Epidermal melanocyte (primary cell): ENCODE data around the gene CDH16.

Experiments used
- DNase-seq: peaks from one replicate; pipeline ENCODE4 v3.0.0; 2011; ENCODE audit warnings: low spot score; ENCODE audit not compliant: insufficient read length

CDH16 gene

DNA sequence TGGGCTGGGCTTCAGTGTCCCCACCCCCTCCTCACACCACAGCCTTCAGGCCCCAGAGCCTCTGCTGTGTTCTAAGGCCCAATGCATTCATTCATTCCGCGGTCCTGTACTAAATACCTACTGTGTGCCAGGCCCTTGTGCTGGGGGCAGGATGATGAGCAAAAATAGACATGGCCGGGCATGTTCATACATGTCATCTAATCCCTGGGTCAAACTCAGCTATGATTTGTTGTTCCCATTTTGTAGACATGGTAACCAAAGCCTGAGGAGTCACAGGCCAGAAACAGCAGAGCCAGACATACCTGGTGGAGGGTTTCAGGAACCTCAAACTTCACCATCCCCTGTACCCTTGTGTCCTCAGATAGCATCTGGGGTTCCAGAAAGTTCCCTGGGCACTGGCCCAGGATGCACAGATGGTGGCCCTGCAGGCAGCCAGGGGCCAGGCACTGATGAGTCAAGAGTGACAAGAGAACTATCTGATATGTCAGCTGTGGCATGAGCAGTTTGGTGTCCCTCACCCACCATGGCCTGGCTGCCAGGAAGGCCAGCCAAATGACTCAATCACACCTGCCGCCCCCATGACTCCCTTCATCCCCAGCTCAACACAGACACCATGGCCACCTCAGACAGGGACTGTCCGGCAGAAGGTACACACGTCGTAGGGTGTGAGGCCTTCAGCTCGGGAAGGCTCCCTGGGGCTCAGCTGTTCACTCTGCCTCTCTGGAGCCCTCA, 9.4 kb upstream of the CDH16 start:
- no peak for DNase-seq

DNA sequence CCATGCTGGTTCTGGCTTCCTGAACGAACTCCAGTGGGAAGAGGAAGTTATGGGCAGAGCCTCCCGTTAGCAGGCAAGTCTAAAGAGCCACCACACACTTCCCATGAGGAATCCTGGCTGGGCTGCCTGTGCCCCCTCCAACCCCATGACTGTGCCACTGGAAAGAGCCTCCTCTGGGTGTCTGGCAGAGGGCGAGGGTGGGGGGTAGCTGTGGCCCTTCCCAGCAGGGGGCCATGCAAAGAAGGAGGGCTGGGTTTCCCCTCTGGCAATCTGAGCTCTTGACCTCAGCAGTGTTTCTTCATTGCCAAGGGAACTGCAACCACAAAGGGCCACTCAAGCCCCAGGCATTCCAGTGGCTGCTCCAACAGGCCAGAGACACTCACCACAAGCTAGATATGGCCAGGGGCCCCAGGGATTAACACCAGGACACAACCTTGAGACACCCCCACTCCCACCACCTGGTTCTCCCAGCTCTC, 8.3 kb upstream of the CDH16 start:
- peak; percentile 58 for DNase-seq

- no peak for DNase-seq
Measured at GRCh38 chr16:66926171-66926947, 7.7 kb upstream of the CDH16 start.

DNA sequence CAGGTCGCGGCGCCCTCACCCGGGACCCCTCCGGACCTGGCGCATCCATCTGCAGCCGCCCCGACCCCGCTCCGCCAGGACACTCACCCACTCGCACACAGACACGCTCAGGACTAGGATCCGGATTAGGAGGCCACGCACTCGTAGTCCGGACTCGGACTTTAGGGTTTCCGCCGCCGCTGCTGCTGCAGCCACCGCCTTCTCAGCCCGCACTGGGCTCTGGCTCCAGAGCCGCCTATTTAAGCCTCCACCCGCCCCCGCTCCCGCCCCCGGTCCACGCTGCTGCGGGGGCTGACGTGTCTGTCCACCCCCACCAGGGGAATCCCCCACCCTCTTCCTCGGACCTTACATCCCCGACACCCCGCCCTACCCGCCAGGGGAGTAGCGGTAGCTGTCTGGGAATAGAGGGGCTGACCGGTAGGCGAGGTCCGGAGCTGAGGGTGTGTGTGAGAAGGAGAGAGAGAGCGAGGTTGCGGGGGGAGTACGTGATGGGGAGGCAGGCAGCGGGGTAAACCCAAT, 6.7 kb upstream of the CDH16 start, which contains the start of gene RRAD:
Gene RRAD (minus strand): TSS at position 214 of the 519 bp plus-strand sequence. CDS start 356 bp downstream, outside the sequence.
- DNase-seq, result no peak

DNA sequence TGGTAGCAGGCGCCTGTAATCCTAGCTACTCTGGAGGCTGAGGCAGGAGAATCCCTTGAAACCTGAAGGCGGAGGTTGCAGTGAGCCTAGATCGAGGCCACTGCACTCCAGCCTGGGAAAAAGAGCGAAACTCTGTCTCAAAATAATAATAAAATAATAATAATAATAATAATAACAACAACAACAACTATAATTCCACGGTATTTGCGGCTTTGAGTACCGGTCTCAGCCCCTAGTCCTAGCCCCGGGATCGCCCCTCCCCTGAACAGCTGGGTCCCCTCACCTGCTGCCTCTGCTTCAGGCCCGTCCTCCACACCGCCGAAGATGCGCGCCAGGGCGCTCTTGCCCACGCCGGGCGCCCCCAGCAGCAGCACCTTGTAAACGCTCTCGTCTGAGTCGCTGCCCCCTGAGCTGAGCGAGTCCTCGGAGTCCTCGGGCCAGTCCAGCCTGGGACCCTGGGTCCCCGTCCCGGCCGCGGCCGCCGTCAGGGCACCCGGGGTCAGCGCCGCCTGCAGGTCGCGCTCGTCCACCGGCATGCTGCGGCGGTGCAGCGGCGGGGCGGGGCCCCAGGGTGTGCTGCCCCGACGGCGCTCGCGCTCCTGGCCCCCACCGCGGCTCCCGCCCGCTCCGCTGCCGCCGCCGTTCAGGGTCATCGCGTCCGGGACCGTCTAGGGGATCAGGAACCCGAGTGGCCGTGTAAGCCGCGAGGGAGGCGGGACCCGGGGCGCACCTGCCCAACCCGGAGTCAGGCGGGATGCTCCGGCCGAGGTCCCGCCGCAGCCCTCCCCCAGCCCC, 6.0 kb upstream of the CDH16 start:
- DNase-seq, result no peak

DNA sequence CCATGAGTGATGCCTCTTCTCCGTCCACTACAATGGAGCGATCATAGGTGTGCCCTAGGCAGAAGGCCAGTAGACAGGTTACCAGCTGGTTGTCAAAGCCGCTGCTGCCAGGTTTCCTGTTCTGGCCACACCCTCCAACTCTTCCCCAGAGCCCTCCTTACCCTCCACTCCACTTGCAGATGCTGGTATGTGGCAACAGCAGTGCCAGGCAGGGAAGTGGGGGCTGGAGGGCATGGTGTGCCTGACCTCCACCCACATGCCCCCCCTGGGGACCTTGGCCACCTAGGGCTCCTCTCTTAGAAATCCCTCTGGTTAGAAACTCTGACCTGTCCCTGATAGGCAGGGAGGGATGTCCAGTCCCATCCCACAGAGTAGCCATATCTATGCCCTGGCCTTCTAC, 5.2 kb upstream of the CDH16 start:
- DNase-seq, result no peak

GRCh38 chr16:66923247-66923731, 4.6 kb upstream of the CDH16 start:
- no peak for DNase-seq

DNA sequence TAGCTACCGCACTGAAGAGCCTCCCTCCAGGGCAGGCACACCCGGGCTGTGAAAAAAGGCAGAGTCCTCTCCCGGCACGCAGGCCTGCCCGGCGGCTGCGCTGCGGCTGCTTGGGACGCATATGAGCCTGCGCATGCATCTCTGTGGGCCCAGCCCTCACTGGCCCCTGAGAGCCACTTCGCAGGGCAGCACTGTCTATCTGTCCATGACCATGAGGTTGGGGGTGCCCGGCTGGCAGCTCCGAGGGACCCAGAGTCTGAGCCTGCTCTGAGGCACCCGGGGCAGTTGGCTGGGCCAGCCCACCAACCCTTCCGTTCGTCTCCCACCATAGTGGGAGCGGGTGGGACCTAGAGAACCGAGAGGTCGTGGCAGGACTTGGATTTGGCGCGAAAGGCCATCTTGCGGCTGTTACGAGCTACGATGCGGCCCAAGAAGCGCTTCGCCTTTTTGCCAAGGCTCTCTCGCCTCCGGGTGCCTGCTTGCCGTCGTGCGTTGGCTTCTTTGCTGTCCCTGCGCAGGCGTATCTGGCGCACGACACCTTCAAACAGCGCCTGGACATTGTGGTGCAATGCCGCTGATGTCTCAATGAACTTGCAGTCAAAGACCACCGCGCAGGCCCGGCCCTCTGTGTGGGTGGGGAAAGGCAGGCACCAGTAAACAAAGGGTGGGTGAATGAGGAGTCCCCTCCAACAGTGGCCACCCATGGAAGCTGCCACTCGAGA, 3.2 kb upstream of the CDH16 start:
- DNase-seq, result no peak

DNA sequence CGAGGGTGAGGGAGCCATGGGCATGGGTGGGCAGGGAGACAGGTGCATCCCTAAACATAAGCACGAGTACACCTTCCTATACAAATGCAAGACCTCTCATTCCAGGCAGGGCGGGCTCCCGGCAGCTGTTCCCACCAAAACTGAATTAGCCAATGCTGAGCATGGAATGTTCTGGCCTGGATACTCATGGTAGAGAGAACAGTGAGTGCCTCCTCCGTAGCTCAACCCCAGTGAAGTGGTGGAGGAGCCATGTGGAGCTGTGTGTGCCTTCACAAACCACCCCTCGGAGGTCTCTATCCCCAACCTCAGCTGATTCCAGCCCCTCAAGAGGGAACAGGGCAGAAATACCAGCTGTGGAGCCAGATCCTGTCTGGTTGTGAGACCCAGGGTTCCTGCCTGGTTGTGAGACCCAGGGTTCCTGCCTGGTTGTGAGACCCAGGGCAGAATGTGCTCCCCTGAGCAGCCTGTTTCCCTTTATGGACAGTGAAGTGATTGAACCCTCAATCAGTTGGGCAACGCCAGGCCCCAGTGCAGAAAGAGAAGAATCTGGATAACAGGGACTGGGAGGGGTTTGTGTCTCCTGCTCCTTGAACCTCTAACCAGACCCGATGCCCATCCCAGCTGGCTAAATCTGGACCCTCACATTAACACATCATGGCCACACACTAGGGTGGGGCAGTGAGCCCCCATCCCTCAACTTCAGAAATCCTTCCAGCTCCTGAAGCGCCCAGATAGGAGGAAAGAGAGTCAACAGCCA, 2.4 kb upstream of the CDH16 start:
- no peak for DNase-seq

DNA sequence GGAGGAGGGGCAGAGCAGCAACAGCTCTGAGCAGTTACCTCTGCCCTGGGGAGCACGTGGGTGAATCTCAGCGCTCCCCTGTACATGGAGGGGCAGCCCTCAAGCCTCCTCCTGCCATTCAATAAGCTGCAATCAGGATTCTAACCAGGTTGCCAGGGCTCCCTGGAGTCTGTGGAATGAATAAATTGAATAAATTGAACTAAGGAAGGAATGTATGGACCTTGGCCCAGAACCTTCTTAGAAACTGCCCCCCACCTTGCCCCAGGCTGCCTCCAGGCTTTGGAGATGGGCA, 1.6 kb upstream of the CDH16 start:
- DNase-seq, result no peak

DNA sequence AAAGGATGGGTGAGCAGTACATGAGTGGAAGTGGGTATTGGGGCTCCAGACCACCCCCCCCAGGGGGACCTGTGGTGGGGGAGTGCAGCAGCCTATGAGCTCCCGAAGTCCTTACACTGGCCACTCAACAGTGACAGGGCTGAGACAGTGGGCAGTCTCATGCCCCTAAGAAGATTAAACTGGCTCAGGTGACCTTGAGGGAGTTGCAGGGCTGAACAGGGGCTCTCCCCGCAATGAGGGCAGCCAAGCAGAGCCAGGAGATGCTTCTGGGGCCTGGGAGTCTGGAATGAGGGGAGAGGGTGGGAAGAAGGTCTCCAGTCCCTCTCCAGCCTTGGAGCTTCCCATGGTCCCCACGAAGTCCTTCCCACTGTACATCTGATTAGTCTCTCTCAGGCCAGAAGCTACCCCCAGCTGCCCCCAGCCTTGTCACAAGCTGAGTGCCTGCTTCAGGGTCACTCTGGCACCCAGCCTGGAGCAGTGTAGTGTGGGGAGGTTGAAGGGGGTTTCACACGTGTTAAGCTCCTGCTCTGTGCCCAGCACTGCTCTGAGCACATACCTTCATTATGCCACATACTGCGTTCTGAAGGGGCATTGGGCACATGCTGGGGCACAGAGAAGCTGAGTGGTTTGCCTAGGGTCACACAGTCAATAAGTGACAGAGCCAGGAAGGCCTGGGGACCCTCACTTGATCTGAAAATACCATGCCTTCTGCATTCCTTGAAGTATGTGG, 1.0 kb upstream of the CDH16 start:
- DNase-seq, result no peak

DNA sequence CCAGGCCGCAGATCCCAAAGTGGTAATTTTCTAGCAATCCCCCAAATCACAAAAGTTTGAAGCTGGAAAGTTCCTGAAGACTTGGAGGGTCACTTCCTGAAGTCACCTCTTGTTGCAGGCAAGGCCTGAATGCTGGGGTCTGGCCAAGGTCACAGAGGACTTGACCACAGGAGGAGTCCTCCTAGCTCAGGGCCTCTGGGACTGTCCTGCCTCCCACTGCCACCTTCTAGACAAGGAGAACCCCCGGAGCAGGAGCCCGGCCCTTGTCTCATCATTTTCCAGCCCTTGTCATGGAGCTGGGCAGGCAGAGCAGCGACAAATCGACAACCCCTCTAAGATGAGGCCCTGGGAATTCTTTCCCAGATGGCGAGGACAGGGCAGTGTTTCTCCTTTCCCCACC, 330 bp downstream of the CDH16 start:
- no peak for DNase-seq

DNA sequence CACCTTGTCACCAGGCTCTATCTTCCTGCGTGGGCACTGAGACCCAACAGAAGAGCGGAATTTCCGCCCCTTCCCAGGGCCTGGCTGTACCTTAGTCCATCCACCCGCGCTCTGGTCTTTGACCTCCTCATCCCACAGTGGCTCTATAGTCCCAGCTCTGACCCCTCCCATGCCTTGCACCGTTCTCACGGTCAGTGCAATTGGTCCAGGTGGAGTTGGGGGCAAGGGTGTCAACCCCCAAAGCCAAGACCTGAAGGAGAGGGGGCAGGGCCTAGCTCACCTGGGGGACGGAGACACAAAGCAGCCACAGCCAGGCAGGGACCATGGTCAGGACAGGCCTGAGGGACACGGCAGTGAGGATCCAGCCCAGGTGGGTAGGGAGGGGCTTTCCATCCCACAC, 944 bp downstream of the CDH16 start:
- no peak for DNase-seq

GRCh38 chr16:66916518-66916917, 2.2 kb downstream of the CDH16 start:
- no peak for DNase-seq

DNA sequence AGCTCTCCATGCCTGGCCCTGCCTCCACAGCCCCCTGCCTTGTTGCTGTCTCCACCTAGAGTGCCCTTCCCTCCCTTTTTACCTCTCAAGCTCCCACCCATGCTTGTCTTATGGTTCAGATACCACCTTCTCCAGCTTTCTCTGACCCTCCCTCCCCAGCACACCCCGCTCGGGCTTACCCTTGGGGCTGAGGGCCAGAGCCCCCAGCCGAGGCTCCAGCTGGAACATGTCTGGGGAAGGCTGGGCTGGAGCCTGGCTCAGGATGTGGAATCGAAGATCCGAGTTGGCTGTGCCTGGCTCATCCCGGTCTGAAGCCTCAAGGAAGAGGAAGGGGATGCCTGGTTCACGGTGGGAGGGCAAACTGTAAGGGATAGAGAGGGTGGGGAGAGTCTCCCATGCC, 3.6 kb downstream of the CDH16 start:
- DNase-seq, result no peak

DNA sequence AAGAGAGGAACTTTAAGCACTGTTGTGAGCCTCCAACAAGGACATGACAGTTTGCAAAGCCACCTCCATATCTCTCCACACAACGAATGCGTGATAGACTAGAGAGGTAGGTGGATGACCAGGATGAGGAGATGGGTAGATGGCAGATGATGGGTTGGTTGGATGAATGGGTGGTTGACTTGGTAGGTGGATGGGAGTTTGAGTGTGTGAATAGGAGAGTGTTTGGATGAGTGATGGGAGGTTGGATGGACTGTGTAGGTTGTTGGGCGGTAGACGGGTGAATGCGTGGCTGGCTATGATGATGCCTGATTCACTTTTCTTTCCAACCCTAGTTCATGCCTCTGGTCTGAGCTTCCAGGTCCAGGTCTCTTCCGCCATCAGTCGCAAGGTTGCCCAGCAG, 4.1 kb downstream of the CDH16 start:
- no peak for DNase-seq

GRCh38 chr16:66913711-66914110, 5.0 kb downstream of the CDH16 start:
- no peak for DNase-seq

GRCh38 chr16:66913081-66913480, 5.6 kb downstream of the CDH16 start:
- DNase-seq, result no peak

- DNase-seq, result no peak
Measured at GRCh38 chr16:66911801-66912200, 6.9 kb downstream of the CDH16 start.

DNA sequence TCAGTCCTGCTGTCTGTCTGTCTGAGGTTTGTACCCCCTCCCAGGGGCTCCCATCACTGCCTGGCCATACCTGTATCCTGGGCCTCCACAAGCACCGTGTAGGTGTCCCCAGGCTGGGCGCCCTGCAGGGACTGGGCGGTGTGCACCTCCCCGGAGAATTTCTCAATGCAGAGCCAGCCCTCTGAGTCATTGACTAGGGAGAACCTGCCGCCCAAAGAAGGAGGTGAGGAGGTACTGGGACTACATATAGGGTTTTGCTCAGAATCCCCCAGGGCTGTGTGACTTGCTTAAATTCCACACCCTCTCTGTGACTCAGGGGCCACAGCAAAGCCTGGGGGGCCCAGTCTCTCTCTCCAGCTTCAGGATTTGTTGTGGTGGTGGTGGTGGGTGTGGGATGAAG, 7.6 kb downstream of the CDH16 start:
- no peak for DNase-seq
